HEK293T (cell line): Measurements from ENCODE around the gene WDR90.

Experiments used
- CTCF ChIA-PET: fragments of 350-600 bp; formaldehyde crosslinking; extraction: SDS; loops from one replicate; lab custom pipeline; 2021; ENCODE audit warnings: antibody characterized with exemption, inconsistent platforms; lab: Yijun Ruan, JAX
- POLR2A ChIA-PET: fragments of 350-600 bp; formaldehyde crosslinking; extraction: SDS; loops from one replicate; lab custom pipeline; 2020; ENCODE audit warnings: antibody characterized with exemption, inconsistent platforms; lab: Yijun Ruan, JAX
- DNase-seq: peaks from one replicate; pipeline ENCODE4 v3.0.0; 2012; ENCODE audit warnings: mixed read lengths; ENCODE audit errors: extremely low spot score
- ARNT ChIP-seq: fragments of 450-650 bp; IDR thresholded peaks from 2 replicates; pipeline ENCODE4 v1.6.1; 2017; ENCODE audit warnings: mild to moderate bottlenecking
- BHLHE40 ChIP-seq: fragments of 450-650 bp; IDR thresholded peaks from 2 replicates; pipeline ENCODE4 v1.6.1; 2016; ENCODE audit warnings: mild to moderate bottlenecking, moderate library complexity, borderline replicate concordance
- CTBP1 ChIP-seq: fragments of 450-650 bp; IDR thresholded peaks from 2 replicates; pipeline ENCODE4 v1.6.1; 2016; ENCODE audit warnings: borderline replicate concordance
- ELF4 ChIP-seq: fragments of 450-650 bp; IDR thresholded peaks from 2 replicates; pipeline ENCODE4 v1.6.1; 2017; ENCODE audit warnings: antibody characterized with exemption
- FOXA1 ChIP-seq: fragments of 450-650 bp; IDR thresholded peaks from 2 replicates; pipeline ENCODE4 v1.6.1; 2016; ENCODE audit warnings: mild to moderate bottlenecking
- FOXK2 ChIP-seq: fragments of 450-650 bp; IDR thresholded peaks from 2 replicates; pipeline ENCODE4 v1.6.1; 2016; ENCODE audit warnings: mild to moderate bottlenecking
- HDGF ChIP-seq: fragments of 450-650 bp; IDR thresholded peaks from 2 replicates; pipeline ENCODE4 v1.6.1; 2017; ENCODE audit warnings: antibody characterized with exemption, borderline replicate concordance
- L3MBTL2 ChIP-seq: fragments of 450-650 bp; conservative IDR thresholded peaks from 2 replicates; pipeline ENCODE4 v1.6.1; 2016; ENCODE audit warnings: mild to moderate bottlenecking
- LEF1 ChIP-seq: fragments of 450-650 bp; IDR thresholded peaks from 2 replicates; pipeline ENCODE4 v1.6.1; 2017; ENCODE audit warnings: mild to moderate bottlenecking, borderline replicate concordance
- NFRKB ChIP-seq: fragments of 450-650 bp; IDR thresholded peaks from 2 replicates; pipeline ENCODE4 v1.6.1; 2016; ENCODE audit warnings: mild to moderate bottlenecking, moderate library complexity
- SP1 ChIP-seq: fragments of 450-650 bp; IDR thresholded peaks from 2 replicates; pipeline ENCODE4 v1.6.1; 2017
- SUZ12 ChIP-seq: fragments of 450-650 bp; IDR thresholded peaks from 2 replicates; pipeline ENCODE4 v1.6.1; 2016; ENCODE audit warnings: mild to moderate bottlenecking
- TARDBP ChIP-seq: fragments of 450-650 bp; IDR thresholded peaks from 2 replicates; pipeline ENCODE4 v1.6.1; 2016
- ZNF384 ChIP-seq: fragments of 450-650 bp; IDR thresholded peaks from 2 replicates; pipeline ENCODE4 v1.6.1; 2016
- TF ChIP-seq, protein P1 (sequence below): fragments of 450-650 bp; IDR thresholded peaks from 2 replicates; pipeline ENCODE4 v1.6.1; 2016

Gene WDR90

GRCh38 chr16:619476-620100, 29.6 kb upstream of the WDR90 start:
- ChIA-PET POLR2A (no interaction called here), CTCF (interaction anchor here (0.6 kb wide), 1 partner anchor 244 kb away, joined by 3 read pairs; no protein-coding TSS in a partner anchor)

GRCh38 chr16:620700-621525, 28.3 kb upstream of the WDR90 start:
- no peak for DNase-seq
- CTCF ChIA-PET, result interaction anchor here (2.0 kb wide), 1 partner anchor 11 kb away, joined by 6 read pairs; no protein-coding TSS in a partner anchor
- no peak for TF ChIP-seq SUZ12
- no peak for TF ChIP-seq HDGF
- no peak for TF ChIP-seq FOXA1
- no peak for TF ChIP-seq L3MBTL2
- TF ChIP-seq FOXK2, result no peak
- no peak for TF ChIP-seq NFRKB
- TF ChIP-seq, protein P1, sequence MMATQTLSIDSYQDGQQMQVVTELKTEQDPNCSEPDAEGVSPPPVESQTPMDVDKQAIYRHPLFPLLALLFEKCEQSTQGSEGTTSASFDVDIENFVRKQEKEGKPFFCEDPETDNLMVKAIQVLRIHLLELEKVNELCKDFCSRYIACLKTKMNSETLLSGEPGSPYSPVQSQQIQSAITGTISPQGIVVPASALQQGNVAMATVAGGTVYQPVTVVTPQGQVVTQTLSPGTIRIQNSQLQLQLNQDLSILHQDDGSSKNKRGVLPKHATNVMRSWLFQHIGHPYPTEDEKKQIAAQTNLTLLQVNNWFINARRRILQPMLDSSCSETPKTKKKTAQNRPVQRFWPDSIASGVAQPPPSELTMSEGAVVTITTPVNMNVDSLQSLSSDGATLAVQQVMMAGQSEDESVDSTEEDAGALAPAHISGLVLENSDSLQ, result no peak
- TF ChIP-seq SP1, result no peak
- POLR2A ChIA-PET, result interaction anchor here (1.3 kb wide), 1 partner anchor 29 kb away, joined by 4 read pairs; the partner anchor contains the start of gene WDR90

More at GRCh38 chr16:619476-620100, 29.6 kb upstream of the WDR90 start:
- DNase-seq, result no peak
- TF ChIP-seq HDGF (no peak), FOXK2 (no peak), L3MBTL2 (no peak), ELF4 (no peak), LEF1 (no peak), BHLHE40 (no peak), ARNT (no peak), FOXA1 (no peak)
- TF ChIP-seq, protein P1, result no peak

- no peak for TF ChIP-seq NFRKB
- TF ChIP-seq ELF4, result no peak
- TF ChIP-seq SP1, result no peak
- no peak for TF ChIP-seq SUZ12
- TF ChIP-seq, protein P1, result no peak
- no peak for TF ChIP-seq L3MBTL2
- no peak for TF ChIP-seq TARDBP
- TF ChIP-seq ZNF384, result no peak
- POLR2A ChIA-PET, result interaction anchor here (1.2 to 1.3 kb wide), 2 partner anchors 15 to 28 kb away, joined by 4 read pairs; partner anchors contain the start of genes METTL26 and WDR90
- DNase-seq, result no peak
- CTCF ChIA-PET, result interaction anchor here (1.0 to 2.0 kb wide), 3 partner anchors 12 to 20 kb away, joined by 4 to 6 read pairs (median 5); no protein-coding TSS in a partner anchor
Observed at GRCh38 chr16:621526-622105, 27.5 kb upstream of the WDR90 start.

- CTCF ChIA-PET, result interaction anchor here (0.5 to 1.2 kb wide), 2 partner anchors 22 to 128 kb away, joined by 4 to 5 read pairs; no protein-coding TSS in a partner anchor
- TF ChIP-seq ELF4 (no peak), BHLHE40 (no peak), ARNT (no peak), FOXA1 (no peak), LEF1 (no peak), SUZ12 (no peak), HDGF (no peak), NFRKB (no peak), CTBP1 (no peak), L3MBTL2 (no peak), FOXK2 (no peak), SP1 (no peak)
- TF ChIP-seq, protein P1, result no peak
- DNase-seq, result no peak
- POLR2A ChIA-PET, result no interaction called here
Observed at GRCh38 chr16:622920-623280, 26.3 kb upstream of the WDR90 start.

- no peak for DNase-seq
- TF ChIP-seq HDGF (no peak), ELF4 (no peak), FOXA1 (no peak), SP1 (no peak), ZNF384 (no peak), FOXK2 (no peak), LEF1 (no peak), NFRKB (no peak), TARDBP (no peak), L3MBTL2 (no peak), SUZ12 (no peak), CTBP1 (no peak)
- TF ChIP-seq, protein P1, result no peak
- ChIA-PET POLR2A (interaction anchor here (1.5 kb wide), 1 partner anchor 12 kb away, joined by 8 read pairs; the partner anchor contains the start of gene METTL26), CTCF (interaction anchor here (0.7 to 1.1 kb wide), 3 partner anchors 12 to 130 kb away, joined by 3 to 6 read pairs (median 3); partner anchors contain the start of gene METTL26)
Observed at GRCh38 chr16:624526-625070, 24.6 kb upstream of the WDR90 start.
